ENCODE results near the gene WWOX. TPM values are rescaled to one million over a fixed set of nuclear protein-coding genes. Genes with fewer than 3 reads are reported as not detected.

The WWOX gene
- total RNA-seq, 1 experiment from 2014 or later = 5.3 TPM

GRCh38 chr16:78437352-78437968 lies 338.0 kb downstream of the WWOX start:
- DNase-seq (ENCODE audit: low read depth, low spot score) = peak; percentile 44
- in situ Hi-C loops (cut with HindIII; ENCODE audit: low pct_unique_long_range_greater_than_20kb, low sequenced_read_pairs) = no loop called here

DNA sequence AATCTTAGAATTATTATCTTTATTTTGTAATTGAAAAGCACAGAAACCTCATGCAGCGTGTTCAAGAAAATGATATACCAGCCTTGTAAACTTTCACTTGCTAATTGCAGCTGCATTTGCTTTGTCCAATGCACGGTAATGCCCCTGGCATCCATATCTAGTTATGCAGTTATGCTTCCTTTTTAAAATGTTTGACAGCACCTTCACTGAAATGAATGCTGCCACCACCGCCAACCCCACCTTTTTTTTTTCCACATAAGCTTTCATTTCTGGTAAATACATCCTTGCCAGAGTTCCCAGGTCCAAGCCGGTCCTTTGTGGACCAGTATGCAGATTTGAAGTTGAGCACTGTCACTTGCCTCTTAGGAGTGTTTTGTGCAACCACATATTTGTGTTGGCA lies 338.8 kb downstream of the WWOX start:
- in situ Hi-C loops (cut with HindIII; ENCODE audit: low pct_unique_long_range_greater_than_20kb, low sequenced_read_pairs) = no loop called here
- DNase-seq (ENCODE audit: low read depth, low spot score) = no peak

GRCh38 chr16:78438632-78439031 lies 339.2 kb downstream of the WWOX start:
- DNase-seq (ENCODE audit: low read depth, low spot score) = no peak
- in situ Hi-C loops (cut with HindIII; ENCODE audit: low pct_unique_long_range_greater_than_20kb, low sequenced_read_pairs) = no loop called here

GRCh38 chr16:78439646-78440045 lies 340.2 kb downstream of the WWOX start:
- DNase-seq (ENCODE audit: low read depth, low spot score) = no peak
- in situ Hi-C loops (cut with HindIII; ENCODE audit: low pct_unique_long_range_greater_than_20kb, low sequenced_read_pairs) = no loop called here

GRCh38 chr16:78441298-78441697 lies 341.8 kb downstream of the WWOX start:
- in situ Hi-C loops (cut with HindIII; ENCODE audit: low pct_unique_long_range_greater_than_20kb, low sequenced_read_pairs) = no loop called here
- DNase-seq (ENCODE audit: low read depth, low spot score) = no peak

GRCh38 chr16:78443542-78444364 lies 344.3 kb downstream of the WWOX start:
- DNase-seq (ENCODE audit: low read depth, low spot score) = no peak
- in situ Hi-C loops (cut with HindIII; ENCODE audit: low pct_unique_long_range_greater_than_20kb, low sequenced_read_pairs) = no loop called here

- in situ Hi-C loops (cut with HindIII; ENCODE audit: low pct_unique_long_range_greater_than_20kb, low sequenced_read_pairs) = no loop called here
- DNase-seq (ENCODE audit: low read depth, low spot score) = no peak
Observed at GRCh38 chr16:78445818-78446217, 346.4 kb downstream of the WWOX start.

DNA sequence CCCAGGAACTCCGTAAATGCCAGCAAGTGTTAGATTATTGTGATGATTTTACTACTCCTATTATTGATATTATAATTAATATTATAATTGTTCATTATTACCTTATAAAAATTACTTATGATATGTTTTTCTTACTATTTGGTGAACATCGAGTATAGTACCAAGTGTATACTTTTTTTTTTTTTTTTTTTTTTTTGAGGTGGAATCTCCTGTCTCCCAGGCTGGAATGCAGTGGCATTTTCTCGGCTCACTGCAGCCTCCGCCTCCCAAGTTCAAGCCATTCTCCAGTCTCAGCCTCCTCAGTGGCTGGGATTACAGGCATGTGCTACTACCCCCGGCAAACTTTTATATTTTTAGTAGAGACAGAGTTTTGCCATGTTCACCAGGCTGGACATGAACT lies 347.0 kb downstream of the WWOX start:
- no peak for DNase-seq (ENCODE audit: low read depth, low spot score)
- in situ Hi-C loops (cut with HindIII; ENCODE audit: low pct_unique_long_range_greater_than_20kb, low sequenced_read_pairs) = no loop called here

GRCh38 chr16:78446992-78447563 lies 347.6 kb downstream of the WWOX start:
- no peak for DNase-seq (ENCODE audit: low read depth, low spot score)
- in situ Hi-C loops (cut with HindIII; ENCODE audit: low pct_unique_long_range_greater_than_20kb, low sequenced_read_pairs) = no loop called here

DNA sequence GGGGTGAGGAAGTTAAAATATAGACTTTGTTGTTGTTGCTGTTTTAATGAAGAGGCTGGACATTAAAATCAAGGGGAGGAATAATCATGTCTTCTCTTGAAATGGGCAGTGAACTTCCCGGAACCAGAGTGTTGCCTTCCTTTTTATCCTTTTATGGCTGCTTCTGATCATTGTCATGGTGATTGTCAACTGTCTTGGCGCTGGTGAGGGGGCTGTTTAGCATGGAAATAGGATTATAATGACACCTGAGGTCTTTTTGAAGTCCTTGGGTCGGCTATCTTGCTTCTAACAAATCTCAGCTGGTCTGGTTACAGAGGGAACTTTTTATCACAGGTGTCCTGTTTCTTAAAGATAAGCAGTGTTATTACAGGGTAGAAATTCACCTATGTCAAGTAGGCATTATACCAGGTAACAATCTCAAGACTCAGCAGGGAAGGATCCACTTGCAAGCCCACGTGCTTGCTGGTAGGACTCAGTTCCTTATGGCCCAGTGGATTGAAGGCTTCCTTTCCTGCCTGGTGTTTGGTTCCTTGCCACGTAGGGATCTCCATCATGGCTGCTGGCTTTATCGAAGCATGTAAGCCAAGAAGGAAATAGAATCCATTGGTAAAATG lies 349.3 kb downstream of the WWOX start:
- DNase-seq (ENCODE audit: low read depth, low spot score) = no peak
- in situ Hi-C loops (cut with HindIII; ENCODE audit: low pct_unique_long_range_greater_than_20kb, low sequenced_read_pairs) = no loop called here

DNA sequence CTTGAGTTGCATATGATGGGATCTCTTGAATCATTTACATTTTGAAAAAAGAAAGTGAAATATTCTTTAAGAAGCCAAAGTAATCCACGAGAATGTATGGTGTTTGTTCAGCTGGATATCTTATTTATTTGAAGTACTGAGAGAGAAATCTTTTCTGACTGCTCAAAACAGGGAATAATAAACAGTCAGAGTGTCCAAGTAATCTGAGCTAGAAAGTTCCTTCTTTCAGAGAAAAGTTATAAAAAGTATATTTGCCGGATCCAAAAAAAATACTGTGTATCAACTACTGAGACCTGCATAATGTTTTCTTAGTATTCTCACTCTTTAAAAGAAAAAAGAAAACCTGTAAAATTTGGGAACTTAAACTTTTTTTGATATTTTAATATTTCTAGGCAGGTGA lies 350.8 kb downstream of the WWOX start:
- in situ Hi-C loops (cut with HindIII; ENCODE audit: low pct_unique_long_range_greater_than_20kb, low sequenced_read_pairs) = no loop called here
- DNase-seq (ENCODE audit: low read depth, low spot score) = no peak

DNA sequence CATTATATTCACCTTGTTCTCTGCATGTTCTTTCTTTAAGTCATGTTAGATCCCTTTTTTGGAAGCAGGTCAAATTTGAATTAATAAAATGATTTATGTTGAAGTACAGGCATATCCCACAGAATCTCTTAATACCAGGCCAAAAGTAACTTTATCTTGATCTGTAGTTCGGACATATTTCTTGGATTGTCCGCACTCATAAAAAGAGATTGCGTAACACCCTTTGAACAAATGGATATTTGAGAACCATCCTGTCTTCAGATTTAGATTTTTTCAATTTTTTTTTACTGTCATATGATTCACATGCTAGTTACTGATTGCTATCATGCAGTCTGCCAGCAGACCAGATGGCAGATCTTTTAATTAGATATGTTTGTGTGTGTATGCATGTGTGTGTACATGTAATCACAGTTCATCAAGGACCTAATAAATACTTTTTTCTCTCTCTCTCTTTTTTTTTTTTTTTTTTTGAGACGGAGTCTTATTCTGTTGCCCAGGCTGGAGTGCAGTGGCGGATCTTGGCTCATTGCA lies 352.6 kb downstream of the WWOX start:
- DNase-seq (ENCODE audit: low read depth, low spot score) = no peak
- in situ Hi-C loops (cut with HindIII; ENCODE audit: low pct_unique_long_range_greater_than_20kb, low sequenced_read_pairs) = no loop called here

- DNase-seq (ENCODE audit: low read depth, low spot score) = no peak
- in situ Hi-C loops (cut with HindIII; ENCODE audit: low pct_unique_long_range_greater_than_20kb, low sequenced_read_pairs) = no loop called here
Observed at GRCh38 chr16:78455861-78456260, 356.4 kb downstream of the WWOX start.

GRCh38 chr16:78458588-78458987 lies 359.1 kb downstream of the WWOX start:
- in situ Hi-C loops (cut with HindIII; ENCODE audit: low pct_unique_long_range_greater_than_20kb, low sequenced_read_pairs) = no loop called here

GRCh38 chr16:78460428-78460827 lies 361.0 kb downstream of the WWOX start:
- DNase-seq (ENCODE audit: low read depth, low spot score) = no peak
- in situ Hi-C loops (cut with HindIII; ENCODE audit: low pct_unique_long_range_greater_than_20kb, low sequenced_read_pairs) = no loop called here

More at GRCh38 chr16:78458588-78458987, 359.1 kb downstream of the WWOX start:
- DNase-seq (ENCODE audit: low read depth, low spot score) = no peak

GRCh38 chr16:78461087-78461486 lies 361.6 kb downstream of the WWOX start:
- in situ Hi-C loops (cut with HindIII; ENCODE audit: low pct_unique_long_range_greater_than_20kb, low sequenced_read_pairs) = no loop called here
- DNase-seq (ENCODE audit: low read depth, low spot score) = no peak

DNA sequence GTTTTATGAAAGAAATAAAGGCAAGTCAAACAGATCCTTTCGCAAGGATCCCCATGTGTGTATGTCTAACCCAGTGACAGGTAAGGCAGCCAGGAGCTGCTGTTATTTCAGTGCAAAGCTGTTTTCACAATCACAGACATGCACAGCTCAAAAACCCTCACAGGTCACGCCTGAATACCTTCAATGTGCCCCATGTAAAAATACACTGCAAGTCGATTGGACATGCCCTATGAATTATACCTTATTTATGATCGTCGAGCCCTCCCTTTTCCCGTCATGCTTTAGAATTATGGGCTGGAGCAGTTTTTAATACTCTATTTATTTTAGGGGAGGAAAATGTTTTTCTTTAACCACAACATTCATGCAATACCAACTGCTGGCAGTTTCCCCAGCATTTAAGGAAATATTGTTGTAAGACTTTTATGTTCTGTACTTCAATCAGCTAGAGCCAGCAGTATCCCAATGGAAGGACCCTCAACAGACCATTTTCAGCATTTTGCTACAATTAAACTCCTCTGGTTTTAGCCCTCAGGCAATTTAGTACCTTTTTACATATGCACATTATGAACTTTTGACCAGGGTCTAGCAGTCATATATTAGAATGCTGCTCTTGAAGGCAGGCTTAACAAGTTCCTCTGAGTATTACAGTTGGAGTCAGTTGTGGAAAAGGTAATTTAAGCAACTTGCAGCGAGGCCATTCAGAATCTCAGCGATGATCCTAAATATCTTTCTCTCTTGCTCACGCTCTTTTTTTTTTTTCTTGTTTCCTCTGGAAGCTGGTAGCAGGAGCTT lies 362.2 kb downstream of the WWOX start:
- in situ Hi-C loops (cut with HindIII; ENCODE audit: low pct_unique_long_range_greater_than_20kb, low sequenced_read_pairs) = no loop called here
- no peak for DNase-seq (ENCODE audit: low read depth, low spot score)
